Liver (tissue), 3 donors: Measurements from ENCODE around the gene COL19A1.

Experiments
- ATF3 ChIP-seq: IDR thresholded peaks from 2 replicates; pipeline ENCODE4 v1.6.1; 2016; ENCODE audit warnings: antibody characterized with exemption
- CTCF ChIP-seq: fragments of 150-350 bp; IDR thresholded peaks from 2 replicates; pipeline ENCODE4 v1.5.1; 2017; ENCODE audit warnings: improper control_type of control experiment, low read depth, low read length; ENCODE audit not compliant: missing input control
- GABPA ChIP-seq, 2 donors: IDR thresholded peaks in 1 of 2; conservative IDR thresholded peaks in 1 of 2; 2 replicates each; pipeline ENCODE4 v1.6.1; 2016; ENCODE audit warnings: antibody characterized with exemption in 2 of 2, mild to moderate bottlenecking in 1 of 2, moderate library complexity in 1 of 2
- RAD21 ChIP-seq, 2 donors: IDR thresholded peaks; 2 replicates each; pipeline ENCODE4 v1.6.1; 2016; ENCODE audit warnings: antibody characterized with exemption in 2 of 2, mild to moderate bottlenecking in 2 of 2
- SP1 ChIP-seq: IDR thresholded peaks from 2 replicates; pipeline ENCODE4 v1.6.1; 2018; ENCODE audit warnings: antibody characterized with exemption, mild to moderate bottlenecking
- YY1 ChIP-seq: IDR thresholded peaks from 2 replicates; pipeline ENCODE4 v1.6.1; 2016; ENCODE audit warnings: antibody characterized with exemption, mild to moderate bottlenecking
- TF ChIP-seq, protein P1 (sequence below): IDR thresholded peaks from 2 replicates; pipeline ENCODE4 v1.6.1; 2016; ENCODE audit warnings: antibody characterized with exemption
- TF ChIP-seq, protein P2 (sequence below): IDR thresholded peaks from 2 replicates; pipeline ENCODE4 v1.6.1; 2016; ENCODE audit warnings: antibody characterized with exemption
- donor health status: healthy.
- donor health status: healthy.

DNA sequence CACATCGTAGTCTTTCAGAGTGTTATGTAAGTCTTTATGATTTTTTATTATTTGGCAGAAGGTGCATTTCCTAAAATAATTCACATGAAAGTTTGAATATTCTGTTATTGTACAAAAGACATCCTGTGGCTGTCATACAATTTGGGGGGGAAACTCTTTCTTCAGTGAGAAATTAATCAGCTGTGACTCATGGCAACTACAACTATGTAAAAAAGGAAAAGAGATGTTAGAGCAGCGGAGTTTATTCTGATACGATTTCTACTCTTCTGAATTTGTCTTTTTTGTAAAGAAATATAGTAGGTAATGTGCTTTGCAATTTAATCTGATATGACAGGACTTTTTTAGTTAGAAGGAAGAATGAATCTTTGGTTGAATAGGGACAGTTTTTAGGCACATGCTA, 14.2 kb downstream of the COL19A1 start:
- TF ChIP-seq, protein P1, sequence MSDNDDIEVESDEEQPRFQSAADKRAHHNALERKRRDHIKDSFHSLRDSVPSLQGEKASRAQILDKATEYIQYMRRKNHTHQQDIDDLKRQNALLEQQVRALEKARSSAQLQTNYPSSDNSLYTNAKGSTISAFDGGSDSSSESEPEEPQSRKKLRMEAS, result no peak
- TF ChIP-seq, protein P2, sequence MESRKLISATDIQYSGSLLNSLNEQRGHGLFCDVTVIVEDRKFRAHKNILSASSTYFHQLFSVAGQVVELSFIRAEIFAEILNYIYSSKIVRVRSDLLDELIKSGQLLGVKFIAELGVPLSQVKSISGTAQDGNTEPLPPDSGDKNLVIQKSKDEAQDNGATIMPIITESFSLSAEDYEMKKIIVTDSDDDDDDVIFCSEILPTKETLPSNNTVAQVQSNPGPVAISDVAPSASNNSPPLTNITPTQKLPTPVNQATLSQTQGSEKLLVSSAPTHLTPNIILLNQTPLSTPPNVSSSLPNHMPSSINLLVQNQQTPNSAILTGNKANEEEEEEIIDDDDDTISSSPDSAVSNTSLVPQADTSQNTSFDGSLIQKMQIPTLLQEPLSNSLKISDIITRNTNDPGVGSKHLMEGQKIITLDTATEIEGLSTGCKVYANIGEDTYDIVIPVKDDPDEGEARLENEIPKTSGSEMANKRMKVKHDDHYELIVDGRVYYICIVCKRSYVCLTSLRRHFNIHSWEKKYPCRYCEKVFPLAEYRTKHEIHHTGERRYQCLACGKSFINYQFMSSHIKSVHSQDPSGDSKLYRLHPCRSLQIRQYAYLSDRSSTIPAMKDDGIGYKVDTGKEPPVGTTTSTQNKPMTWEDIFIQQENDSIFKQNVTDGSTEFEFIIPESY, result no peak
- TF ChIP-seq RAD21 (IDR thresholded peaks at IDR 0.05), result no peak
- TF ChIP-seq YY1, result no peak
- no peak for TF ChIP-seq GABPA (IDR thresholded peaks at IDR 0.05 in 1 of 2, conservative IDR thresholded peaks at IDR 0.05 in 1 of 2)
- TF ChIP-seq CTCF, result no peak
- TF ChIP-seq ATF3, result no peak
- TF ChIP-seq SP1, result no peak
